Islet of Langerhans (tissue), 1 donor: Measurements from ENCODE around the gene GPRC5B.

Source experiments
- FAIRE-seq: peaks from one replicate; lab custom pipeline; 2011; peaks lifted over from hg19 to GRCh38; lab: Jason Lieb, UNC

The GPRC5B gene

DNA sequence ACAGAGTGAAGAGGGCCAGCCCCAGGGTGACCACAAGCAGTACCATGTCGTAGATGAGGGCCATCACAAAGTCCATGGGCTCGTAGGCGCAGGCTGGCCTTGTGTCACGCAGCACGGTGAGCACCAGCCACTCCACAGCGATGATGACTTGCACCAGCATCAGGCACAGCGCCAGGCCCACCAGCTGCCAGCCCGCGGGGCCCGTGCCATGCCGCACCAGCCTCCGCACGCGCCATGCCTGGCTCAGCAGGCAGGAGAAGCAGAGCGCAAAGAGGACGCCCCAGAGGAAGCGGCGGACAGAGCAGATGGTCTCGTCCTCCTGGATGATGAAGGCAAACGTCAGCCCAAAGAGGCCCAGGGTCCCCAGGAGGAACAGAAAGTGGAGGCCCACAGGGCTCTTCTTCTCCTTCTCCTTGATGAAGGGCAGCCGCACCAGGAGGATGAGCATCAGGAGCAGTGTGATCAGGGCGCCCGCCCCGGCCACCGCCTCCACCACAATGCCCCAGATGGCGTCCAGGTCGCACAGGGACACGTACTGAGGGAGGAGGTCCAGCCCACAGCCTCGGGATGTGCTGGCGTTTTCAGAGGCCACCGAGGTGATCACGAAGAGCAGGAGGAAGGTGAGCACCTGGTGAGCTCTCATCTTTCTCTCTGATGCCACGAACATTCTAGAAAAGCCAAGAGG, 12.3 kb downstream of the GPRC5B start:
- no peak for FAIRE-seq

- FAIRE-seq = no peak
Measured at GRCh38 chr16:19871721-19872120, 12.9 kb downstream of the GPRC5B start.

GRCh38 chr16:19868421-19868820, 16.2 kb downstream of the GPRC5B start:
- no peak for FAIRE-seq

DNA sequence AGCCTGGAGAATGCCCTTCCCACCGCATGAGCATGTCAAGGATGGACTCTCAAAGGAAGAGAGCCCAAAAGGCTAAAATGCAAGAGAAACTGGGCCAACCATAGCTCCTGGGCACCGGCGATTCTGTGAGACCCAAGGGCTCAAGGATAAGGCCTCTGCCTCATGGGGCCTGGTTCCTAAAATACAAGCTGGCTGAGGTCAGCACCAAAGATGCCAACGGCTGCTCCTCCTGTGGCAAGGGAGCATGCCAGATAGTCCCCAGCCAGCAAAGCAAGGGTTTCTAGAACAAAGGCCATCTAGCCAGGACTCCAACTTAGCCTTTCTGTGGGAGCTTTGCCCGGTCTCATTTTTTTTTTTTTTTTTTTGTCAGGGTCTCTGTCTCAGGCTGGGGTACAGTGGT, 20.1 kb downstream of the GPRC5B start:
- no peak for FAIRE-seq

GRCh38 chr16:19863990-19864389, 20.7 kb downstream of the GPRC5B start:
- FAIRE-seq = no peak

- no peak for FAIRE-seq
Measured at GRCh38 chr16:19861811-19862327, 22.8 kb downstream of the GPRC5B start.

DNA sequence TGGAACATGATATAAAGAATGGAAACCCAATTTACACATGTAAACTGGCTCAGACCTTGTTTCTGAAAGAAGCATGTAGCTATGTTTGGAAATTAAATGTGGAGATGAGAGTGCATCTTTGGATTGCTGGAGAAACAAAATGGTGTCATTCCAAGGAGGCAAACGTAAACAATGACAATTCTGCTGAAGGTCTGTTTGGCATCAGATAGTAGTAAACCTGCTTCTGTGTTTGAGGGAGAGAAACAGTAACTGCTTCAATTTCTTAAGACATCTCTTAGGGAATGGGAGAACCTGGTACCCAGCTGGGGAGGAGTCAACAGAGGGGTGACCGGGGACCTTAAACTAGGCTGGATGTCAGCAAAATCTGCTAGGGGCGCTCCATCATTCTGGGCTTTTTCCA, 23.5 kb downstream of the GPRC5B start:
- FAIRE-seq = no peak

GRCh38 chr16:19860166-19861041, 24.2 kb downstream of the GPRC5B start:
- FAIRE-seq = no peak

DNA sequence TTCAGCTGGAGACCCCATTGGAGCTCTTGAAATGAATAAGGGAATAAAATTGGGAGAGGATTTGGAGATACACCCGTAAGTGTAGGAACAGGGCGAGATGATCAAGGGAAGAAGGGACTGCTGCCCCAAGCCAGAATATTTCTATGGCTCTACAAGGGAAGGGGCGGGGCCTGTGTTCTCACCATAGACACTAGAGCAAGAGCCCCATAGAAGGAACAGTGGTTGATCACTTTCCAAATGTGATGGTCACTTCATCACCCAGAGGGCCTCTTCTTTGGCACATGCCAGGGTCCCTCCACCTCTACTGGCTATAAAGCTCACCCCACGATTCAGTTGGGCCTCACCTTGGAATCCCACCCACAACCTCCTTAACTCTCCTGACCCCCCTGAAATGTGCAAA, 25.0 kb downstream of the GPRC5B start:
- FAIRE-seq = no peak

DNA sequence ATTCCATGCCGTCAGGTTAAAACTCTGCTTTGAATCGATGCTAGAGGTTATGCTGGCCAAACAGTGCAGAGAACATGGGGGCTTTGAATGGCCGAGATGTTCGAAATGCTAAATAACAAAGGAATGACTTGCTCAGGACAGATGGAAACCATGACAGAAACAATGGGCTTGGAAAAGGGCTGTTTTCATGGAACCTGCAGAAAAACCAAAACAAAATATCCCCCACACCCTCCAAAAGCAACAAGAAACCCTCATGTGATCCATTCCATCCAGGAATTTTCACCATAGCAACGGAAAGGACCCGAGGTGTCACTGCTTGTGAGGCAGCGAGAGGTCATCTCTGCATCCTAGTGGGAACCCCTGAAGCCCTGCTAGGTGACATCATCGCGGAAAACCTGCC, 25.5 kb downstream of the GPRC5B start:
- FAIRE-seq = no peak

DNA sequence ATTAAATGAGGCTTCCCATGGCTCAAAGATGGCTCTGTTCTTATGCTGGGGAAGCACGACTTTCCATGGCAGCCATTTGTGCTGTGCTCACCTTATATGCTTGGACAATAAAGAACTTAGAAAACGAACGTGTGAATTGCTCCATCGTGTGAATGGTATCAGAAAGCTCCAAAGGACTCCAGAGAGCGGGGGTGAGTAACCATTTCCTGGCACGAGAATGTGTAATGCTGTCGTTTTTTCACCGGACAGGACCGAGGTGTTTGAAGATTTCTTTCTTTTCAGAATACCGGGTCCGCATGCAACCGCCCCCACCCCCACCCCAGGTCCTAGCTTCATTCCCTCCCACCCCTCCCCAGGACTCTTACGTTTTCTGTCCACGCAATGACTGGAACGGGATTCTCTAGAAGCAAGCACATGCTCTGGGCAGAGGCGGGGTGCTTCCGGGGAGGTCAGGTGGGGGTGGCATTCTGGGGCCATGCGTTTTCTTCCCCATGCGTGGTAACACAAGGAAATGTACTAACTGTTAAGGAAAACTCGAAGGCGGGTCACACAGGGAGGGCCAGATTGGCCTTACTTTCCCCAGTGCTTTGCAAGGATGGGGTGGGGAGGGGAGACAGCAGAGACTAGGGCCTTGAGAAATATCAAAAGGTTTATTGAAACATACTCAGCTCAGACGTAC, 26.2 kb downstream of the GPRC5B start:
- no peak for FAIRE-seq

DNA sequence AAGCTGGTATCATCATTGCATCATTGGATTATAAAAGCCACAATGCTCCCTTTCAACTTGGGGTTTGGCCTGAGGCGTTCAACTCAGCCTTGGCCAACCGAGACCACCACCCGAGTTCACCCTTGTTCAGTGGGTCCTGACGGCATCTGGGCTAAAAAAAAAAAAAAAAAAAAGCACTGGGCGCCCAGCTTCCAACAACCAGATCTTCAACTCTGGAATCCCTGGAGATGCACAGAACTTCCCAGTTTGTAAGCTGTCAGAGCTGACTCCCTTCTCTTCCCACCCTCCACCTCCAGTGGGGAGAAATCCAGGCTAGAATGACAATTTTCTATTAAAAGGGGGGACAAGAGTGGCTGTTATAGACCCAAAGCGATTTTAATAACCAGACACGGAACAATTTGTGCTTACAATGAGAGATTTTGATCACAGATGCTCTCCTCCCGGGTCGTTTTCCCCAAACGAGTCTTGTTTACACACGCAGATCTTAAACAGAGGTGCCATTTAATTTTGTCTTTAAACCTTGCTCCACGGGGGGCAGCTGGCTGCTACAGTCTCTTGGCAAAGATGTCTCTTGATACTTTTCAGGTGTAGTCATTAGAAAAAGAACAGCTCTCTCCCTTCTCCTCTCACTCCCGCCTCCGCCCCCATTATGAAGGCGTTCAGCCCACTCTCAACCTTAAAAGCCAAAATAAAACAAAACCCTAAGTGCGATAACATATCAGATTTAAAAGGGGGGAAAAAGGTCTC, 26.9 kb downstream of the GPRC5B start:
- FAIRE-seq = no peak

- no peak for FAIRE-seq
Measured at GRCh38 chr16:19856120-19856519, 28.5 kb downstream of the GPRC5B start.

GRCh38 chr16:19854543-19854876, 30.1 kb downstream of the GPRC5B start:
- FAIRE-seq = no peak

DNA sequence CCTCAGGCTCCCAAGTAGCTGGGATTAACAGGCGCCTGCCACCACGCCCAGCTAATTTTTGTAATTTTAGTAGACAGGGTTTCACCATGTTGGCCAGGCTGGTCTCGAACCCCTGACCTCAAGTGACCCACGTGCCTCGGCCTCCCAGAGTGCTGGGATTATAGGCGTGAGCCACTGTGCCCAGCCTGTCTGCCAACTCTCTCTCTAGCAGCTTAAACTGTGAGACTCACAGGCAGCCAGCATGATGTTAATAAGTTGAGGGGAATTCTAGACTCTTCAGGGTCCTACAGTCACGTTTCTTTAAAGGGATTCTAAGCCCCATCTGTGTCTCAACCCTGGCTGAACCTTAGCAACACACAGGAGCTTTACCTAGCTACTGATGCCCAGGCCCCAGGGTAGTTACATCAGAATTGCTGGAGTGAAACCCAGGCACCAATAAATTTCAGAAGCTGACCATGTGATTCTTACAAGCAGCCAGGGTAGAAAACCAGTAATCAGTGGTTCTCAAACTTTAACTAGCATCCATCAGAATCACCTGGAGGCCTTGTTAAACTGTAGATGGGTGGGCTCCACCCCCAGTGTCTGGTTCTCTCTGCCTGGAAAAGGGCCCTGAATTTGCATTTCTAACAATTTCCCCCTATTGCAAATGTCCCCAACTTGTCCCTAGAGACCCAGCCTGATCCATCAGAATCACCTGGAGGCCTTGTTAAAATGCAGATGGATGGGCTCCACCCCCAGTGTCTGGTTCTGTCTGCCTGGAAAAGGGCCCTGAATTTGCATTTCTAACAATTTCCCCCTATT, 30.7 kb downstream of the GPRC5B start:
- FAIRE-seq = no peak

GRCh38 chr16:19853132-19853741, 31.4 kb downstream of the GPRC5B start:
- no peak for FAIRE-seq

GRCh38 chr16:19851476-19851875, 33.2 kb downstream of the GPRC5B start:
- no peak for FAIRE-seq

- FAIRE-seq = no peak
Measured at GRCh38 chr16:19850131-19850817, 34.4 kb downstream of the GPRC5B start.

- FAIRE-seq = no peak
Measured at GRCh38 chr16:19848756-19849155, 35.9 kb downstream of the GPRC5B start.

DNA sequence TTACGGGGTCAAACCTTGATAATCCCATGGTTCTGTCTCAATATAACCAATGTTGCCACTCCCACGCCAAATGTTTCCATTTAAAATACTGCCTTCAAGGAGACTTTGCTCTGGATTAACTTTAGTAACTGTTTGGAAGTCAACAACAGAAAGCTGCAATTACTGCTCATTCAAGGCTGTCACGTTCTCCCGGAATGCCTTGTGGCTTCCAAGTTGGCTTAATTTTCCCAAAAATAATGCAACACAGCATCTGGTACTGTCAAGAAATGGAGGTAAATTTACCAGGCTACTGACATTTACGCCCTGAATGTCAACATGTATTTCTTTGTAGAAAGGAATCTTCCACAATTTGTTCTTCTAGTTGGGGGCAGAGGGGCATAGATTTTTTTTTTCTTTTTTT, 38.2 kb downstream of the GPRC5B start:
- FAIRE-seq = no peak
